HFF-Myc (cell line): ENCODE data around the gene TMEM183A.
A peak's percentile ranks its signal among the peaks of the same experiment; 100 is the strongest.

Experiments used
- DNase-seq: peaks from one replicate; pipeline ENCODE4 v3.0.0-alpha.2; 2011; ENCODE audit warnings: low read depth; ENCODE audit errors: extremely low read depth
- H3K4me3 ChIP-seq: replicated peaks from 2 replicates; pipeline ENCODE4 v1.5.1; 2011; ENCODE audit warnings: low read depth, mild to moderate bottlenecking, control low read depth, low read length
- TF ChIP-seq, protein P1 (sequence below): IDR thresholded peaks from 2 replicates; pipeline ENCODE4 v1.5.1; 2012; ENCODE audit warnings: mild to moderate bottlenecking, low read depth, low read length, control low read depth; ENCODE audit errors: missing control alignments

TMEM183A gene

DNA sequence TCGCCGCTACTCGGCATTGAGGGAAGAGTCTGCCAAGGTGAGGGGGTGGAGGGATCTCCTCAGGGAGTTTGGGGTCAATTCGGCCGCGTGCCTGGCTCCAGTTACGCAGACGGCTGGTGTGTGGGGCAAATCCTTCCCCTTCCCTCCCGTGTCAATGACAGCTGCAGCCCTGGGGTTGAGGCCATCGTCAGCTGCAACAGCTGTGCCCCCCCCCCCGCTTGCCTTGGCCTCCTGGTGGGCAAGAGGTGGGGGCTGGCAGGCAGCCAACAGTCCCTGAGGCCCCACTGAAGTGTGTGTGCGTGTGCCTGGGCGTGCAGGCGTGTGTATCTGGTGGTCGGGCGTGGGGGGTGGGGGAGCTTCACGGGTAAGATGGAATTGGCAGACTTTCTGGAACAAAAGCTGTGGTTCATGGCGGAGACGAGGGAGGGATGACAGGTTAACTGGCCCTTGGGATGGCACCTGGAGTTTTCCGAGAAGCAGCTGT lies 44.7 kb downstream of the TMEM183A start:
- TF ChIP-seq, protein P1, sequence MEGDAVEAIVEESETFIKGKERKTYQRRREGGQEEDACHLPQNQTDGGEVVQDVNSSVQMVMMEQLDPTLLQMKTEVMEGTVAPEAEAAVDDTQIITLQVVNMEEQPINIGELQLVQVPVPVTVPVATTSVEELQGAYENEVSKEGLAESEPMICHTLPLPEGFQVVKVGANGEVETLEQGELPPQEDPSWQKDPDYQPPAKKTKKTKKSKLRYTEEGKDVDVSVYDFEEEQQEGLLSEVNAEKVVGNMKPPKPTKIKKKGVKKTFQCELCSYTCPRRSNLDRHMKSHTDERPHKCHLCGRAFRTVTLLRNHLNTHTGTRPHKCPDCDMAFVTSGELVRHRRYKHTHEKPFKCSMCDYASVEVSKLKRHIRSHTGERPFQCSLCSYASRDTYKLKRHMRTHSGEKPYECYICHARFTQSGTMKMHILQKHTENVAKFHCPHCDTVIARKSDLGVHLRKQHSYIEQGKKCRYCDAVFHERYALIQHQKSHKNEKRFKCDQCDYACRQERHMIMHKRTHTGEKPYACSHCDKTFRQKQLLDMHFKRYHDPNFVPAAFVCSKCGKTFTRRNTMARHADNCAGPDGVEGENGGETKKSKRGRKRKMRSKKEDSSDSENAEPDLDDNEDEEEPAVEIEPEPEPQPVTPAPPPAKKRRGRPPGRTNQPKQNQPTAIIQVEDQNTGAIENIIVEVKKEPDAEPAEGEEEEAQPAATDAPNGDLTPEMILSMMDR, result no peak
- DNase-seq, result no peak
- H3K4me3 ChIP-seq, result no peak overlapping the region

DNA sequence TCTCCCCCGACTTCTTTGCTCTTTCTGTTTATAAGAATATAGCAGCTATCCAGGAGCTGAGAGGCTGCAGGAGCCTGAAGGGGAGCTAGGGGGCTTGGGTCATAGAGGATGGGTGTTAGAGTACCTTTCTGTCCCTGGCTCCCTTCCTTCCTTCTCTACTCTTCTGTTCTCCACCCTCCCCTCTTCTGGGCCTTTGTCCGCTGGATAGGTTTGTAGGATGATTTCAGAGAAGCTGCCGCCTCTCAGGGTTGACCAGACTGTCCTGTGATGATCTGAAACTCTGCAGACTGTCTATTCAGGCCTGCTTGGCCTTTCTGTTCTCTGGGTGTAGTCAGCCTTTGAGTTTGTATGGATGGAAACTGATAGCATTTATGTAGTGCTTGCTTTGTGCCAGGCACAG lies 45.4 kb downstream of the TMEM183A start:
- TF ChIP-seq, protein P1, result no peak
- no peak for DNase-seq
- no peak overlapping the region for H3K4me3 ChIP-seq

DNA sequence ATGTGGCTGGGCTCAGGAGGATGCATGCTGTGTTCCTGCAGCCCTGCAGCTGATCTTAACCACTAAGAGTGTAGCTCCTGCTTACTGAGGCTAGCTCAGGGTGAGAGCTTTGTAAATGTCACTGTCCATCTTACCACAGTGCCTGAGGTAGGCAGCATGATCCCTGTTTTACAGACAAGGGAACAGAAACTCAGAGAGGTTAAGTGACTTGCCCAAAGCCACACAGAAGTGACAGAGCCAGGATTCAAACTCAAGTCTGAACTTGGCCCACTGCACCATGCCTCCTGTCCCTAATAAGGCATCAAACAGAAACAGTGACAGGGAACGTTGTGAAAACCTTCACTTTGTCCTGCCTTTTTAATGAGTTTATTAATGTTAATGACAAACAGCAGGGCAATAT lies 47.0 kb downstream of the TMEM183A start:
- TF ChIP-seq, protein P1, result no peak
- DNase-seq, result no peak
- H3K4me3 ChIP-seq, result no peak overlapping the region

DNA sequence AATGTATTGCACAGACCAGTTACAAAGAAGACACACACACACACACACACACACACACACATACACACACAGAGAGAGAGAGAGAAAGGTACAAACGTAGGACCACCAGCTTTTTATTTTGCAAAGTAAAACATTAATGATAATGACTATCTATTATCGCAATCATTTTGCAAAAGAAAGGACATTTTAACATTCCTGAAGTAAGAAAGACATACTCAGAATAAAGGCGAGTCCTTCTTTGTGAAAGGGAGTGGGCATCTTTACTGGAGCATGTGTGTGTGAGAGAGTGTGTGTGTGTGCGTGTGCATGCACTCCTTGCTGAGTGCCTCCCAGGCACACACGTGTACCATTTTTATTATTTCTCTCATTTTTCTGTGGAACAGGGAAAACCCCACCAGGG lies 47.5 kb downstream of the TMEM183A start:
- no peak overlapping the region for H3K4me3 ChIP-seq
- no peak for DNase-seq
- TF ChIP-seq, protein P1, result no peak

DNA sequence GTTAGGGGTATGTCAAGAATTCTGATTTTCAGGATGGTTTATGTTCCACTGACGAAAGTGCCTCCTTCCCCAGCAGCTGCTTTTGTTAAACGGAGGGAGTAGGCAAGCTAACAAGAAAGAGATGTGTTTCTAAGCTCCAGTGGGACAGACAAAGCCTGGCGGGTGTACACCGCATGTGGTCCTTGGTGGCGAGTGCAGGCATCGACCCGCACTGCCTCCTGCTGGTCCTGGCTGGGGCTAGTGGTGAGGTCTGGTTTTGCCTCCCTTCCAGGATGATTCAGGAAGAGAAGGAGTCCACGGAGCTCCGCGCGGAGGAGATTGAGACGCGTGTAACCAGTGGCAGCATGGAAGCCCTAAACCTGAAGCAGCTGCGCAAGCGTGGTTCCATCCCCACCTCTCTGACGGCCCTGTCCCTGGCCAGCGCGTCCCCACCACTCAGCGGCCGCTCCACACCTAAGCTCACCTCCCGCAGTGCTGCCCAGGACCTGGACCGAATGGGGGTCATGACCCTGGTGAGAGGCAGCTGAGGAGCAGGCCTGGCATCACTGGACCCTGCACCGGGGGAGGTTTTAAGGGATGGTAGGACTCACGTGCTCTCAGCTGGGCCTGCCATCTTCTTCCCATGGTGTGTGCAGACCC lies 48.1 kb downstream of the TMEM183A start:
- H3K4me3 ChIP-seq, result no peak overlapping the region
- TF ChIP-seq, protein P1, result peak; percentile 27
- DNase-seq, result no peak

DNA sequence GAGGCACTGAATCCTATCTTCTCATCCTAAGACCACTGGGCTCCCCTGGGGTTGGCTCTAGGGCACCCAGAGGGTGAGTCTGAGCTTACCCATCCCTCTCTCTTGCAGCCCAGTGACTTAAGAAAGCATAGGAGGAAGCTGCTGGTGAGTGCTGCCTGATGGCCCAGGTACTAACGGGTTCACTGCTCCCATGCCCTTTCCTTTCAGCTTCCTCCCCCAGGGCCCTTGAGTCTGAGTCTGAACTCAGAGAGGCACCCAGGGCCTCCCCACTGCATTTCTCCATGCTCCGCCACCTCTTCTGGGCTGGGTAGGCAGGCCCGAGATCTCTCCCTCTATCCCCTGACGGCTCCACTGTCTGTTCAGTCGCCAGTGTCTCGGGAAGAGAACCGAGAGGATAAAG lies 48.8 kb downstream of the TMEM183A start:
- H3K4me3 ChIP-seq, result no peak overlapping the region
- DNase-seq, result no peak
- TF ChIP-seq, protein P1, result no peak

DNA sequence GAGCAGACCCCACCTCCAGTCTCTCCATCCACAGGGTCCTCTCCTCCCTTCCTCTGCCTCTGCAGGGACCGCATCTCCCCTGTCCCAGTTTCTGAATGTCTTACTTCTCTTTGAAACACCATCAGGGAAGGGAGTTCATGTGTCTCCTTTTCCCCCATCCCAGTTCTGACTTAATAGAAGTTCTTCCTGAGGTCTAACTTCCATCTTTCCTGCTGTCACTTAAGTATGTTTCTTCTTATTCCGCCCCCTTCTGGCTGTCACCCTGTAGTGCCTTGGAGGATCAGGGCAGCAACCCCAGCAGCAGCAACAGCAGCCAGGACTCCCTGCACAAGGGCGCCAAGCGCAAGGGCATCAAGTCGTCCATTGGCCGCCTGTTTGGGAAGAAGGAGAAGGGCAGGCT lies 49.3 kb downstream of the TMEM183A start:
- no peak for DNase-seq

More for the DNA sequence above, 49.3 kb downstream of the TMEM183A start:
- H3K4me3 ChIP-seq, result no peak overlapping the region
- TF ChIP-seq, protein P1, result peak; percentile 16
